WI38 (cell line): ENCODE data around the gene ARPC1B.
A peak's percentile ranks its signal among the peaks of the same experiment; 100 is the strongest.
"Not testable (repeated sequence)": the region's sequence is repeated elsewhere in the genome, so short reads cannot be mapped to it uniquely, and the experiment has no call there.

ENCODE experiments used
- H3K4me3 ChIP-seq: 2 replicates; pipeline ENCODE4 v1.5.1; 2011; ENCODE audit warnings: low read depth, mild to moderate bottlenecking, control low read depth, low read length
- CTCF ChIP-seq: IDR thresholded peaks from 2 replicates; pipeline ENCODE4 v1.5.1; 2012; ENCODE audit warnings: low read depth, mild to moderate bottlenecking, control low read depth, low read length

ARPC1B gene

DNA sequence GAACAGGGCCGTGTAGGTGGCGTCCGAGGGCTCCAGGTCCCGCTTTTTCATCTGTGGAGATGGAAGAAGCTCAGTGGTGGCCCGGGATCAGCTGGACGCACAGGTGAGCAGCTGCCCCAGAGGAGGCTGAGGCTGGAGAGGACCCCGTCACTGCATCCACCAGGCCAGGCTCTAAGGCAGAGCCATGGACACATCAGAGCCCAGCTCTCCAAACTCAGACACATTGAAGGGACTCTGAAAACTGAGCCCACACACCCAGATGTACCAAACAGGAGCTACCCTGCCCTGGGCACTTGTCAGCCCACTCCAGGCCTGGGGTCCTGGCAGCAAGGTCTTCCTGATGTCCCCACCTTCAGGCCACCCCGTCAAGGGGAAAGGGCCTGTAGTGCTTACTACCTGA lies 55.2 kb downstream of the ARPC1B start:
- H3K4me3 ChIP-seq, result no peak overlapping the region
- no peak for TF ChIP-seq CTCF

- H3K4me3 ChIP-seq, result not testable (repeated sequence)
Observed at GRCh38 chr7:99431756-99432540, 57.4 kb downstream of the ARPC1B start.

GRCh38 chr7:99433158-99433557 lies 58.6 kb downstream of the ARPC1B start:
- no peak for TF ChIP-seq CTCF
- H3K4me3 ChIP-seq, result no peak overlapping the region

- H3K4me3 ChIP-seq, result peak overlapping the region; percentile 78
- TF ChIP-seq CTCF, result no peak
Observed at GRCh38 chr7:99437946-99438572, 63.5 kb downstream of the ARPC1B start.

DNA sequence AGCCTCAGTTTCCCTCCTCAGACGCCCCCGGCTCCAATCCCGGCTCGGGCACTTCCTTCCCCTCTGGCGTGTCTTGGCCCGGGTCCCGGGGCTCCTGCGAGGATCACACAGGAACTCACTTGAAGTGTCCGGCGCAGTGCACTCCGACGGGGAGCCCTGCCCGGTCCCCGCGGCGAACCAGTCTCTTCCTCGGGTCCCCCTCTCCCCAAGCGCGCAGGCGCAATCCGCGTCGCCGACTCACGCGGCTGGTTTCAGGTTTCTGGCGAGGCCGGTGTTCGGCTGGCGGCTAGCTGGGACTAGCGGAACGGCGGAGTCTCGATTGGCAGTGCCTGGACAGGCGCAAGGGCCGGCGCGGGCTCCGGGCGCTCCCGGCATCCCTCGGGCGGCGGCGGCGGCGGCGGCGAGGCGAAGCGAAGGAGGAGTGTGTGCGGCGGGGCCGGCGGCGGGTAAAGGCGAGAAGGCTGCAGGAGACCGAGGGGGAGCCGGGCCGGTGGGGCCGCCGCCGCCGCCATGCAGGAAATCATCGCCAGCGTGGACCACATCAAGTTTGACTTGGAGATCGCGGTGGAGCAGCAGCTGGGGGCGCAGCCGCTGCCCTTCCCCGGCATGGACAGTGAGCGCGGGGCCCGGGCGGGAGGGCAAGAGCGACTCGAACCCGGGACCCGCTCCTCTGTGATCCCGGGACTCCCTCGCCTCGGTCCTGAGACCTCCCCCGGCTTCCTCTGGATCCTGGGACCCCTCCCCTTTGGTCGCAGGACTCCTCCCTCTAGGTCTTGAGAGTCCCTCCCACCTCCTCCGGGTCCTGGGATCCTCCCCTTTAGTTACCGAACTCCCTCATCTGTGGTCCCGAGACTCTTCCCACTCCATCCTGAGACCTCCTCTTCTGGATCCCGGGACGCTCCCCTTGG lies 64.3 kb downstream of the ARPC1B start, which contains the start of the genes CPSF4 and PTCD1:
TSS of gene CPSF4 (plus strand) at position 371 of the 908 bp plus-strand sequence. CDS start at position 511, 140 bp downstream.
TSS of gene PTCD1 (minus strand) at position 226 of the 908 bp plus-strand sequence. CDS start 3,556 bp downstream, outside the sequence.
- no peak for TF ChIP-seq CTCF
- peak within 1 kb of the TSS; percentile 78 for H3K4me3 ChIP-seq

- no peak for TF ChIP-seq CTCF
- peak overlapping the region; percentile 78 for H3K4me3 ChIP-seq
Observed at GRCh38 chr7:99440195-99440594, 65.7 kb downstream of the ARPC1B start.
